GM10266 (cell line): ENCODE measurements around the gene MUC2.

Experiments used
- DNase-seq: peaks from one replicate; pipeline ENCODE4 v3.0.0; 2012; ENCODE audit errors: extremely low spot score
- TF ChIP-seq, protein P1 (sequence below): IDR thresholded peaks from 2 replicates; pipeline ENCODE4 v1.5.1; 2012; ENCODE audit warnings: mild to moderate bottlenecking, low read depth; ENCODE audit not compliant: control insufficient read depth, insufficient read depth; ENCODE audit errors: missing control alignments

The MUC2 gene

DNA sequence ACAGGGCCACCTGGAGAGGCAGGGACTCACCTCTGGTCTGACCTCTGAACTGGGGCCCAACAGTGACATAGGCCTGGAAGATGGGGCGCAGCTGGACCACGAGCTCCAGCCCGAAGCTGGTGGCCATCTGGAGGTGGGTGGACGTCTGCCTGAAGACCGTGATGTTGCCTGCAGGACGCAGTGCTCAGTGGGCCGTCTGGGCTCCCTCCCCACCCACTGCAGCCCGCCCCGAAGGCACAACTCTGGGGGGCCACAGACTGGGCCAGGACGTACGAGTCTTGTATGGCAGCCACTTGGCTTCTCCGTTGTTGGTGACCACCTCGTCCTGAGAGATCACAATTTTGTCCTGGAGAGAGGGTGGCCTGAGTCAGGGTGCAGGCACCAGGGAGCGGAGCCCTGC lies 46.1 kb upstream of the MUC2 start:
- no peak for DNase-seq
- TF ChIP-seq, protein P1, sequence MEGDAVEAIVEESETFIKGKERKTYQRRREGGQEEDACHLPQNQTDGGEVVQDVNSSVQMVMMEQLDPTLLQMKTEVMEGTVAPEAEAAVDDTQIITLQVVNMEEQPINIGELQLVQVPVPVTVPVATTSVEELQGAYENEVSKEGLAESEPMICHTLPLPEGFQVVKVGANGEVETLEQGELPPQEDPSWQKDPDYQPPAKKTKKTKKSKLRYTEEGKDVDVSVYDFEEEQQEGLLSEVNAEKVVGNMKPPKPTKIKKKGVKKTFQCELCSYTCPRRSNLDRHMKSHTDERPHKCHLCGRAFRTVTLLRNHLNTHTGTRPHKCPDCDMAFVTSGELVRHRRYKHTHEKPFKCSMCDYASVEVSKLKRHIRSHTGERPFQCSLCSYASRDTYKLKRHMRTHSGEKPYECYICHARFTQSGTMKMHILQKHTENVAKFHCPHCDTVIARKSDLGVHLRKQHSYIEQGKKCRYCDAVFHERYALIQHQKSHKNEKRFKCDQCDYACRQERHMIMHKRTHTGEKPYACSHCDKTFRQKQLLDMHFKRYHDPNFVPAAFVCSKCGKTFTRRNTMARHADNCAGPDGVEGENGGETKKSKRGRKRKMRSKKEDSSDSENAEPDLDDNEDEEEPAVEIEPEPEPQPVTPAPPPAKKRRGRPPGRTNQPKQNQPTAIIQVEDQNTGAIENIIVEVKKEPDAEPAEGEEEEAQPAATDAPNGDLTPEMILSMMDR = no peak

DNA sequence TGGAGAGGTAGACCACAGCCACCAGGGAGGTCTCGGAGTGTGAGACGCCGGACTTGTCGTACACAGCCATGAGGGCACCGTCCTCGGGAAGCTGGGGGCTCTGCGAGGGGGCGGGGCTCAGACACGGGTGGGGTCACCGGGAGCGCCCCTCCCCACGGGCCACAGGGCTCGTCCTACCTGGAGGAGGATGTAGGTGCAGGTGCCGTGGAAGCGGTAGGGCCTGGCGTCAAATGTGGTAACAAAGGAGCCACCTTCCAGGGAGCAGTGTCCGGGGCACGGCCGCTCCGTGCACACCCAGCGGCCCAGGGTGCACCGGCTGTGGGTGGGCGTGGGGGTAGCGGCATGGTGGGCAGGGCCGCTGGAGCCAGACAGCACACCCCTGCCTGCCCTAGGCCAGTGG lies 45.6 kb upstream of the MUC2 start:
- no peak for DNase-seq
- TF ChIP-seq, protein P1 = no peak

DNA sequence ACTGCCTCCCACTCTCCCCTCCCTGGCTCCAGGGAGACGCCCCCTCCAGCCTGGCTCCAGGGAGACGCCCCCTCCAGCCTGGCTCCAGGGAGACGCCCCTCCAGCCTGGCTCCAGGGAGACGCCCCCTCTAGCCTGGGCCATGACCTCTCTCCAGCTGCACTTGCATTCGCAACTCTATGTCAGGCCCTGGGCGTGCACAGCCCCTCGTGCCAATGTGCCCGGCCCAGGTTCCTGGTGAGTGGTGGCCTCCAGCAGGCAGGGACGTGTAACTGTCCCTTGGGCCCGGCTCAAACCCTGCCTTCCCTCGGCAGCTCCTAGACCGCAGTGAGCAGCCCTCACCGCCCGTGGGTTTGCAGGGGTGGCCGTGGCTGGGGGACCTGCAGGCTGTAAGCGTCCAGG lies 45.0 kb upstream of the MUC2 start:
- TF ChIP-seq, protein P1 = no peak
- DNase-seq = no peak

DNA sequence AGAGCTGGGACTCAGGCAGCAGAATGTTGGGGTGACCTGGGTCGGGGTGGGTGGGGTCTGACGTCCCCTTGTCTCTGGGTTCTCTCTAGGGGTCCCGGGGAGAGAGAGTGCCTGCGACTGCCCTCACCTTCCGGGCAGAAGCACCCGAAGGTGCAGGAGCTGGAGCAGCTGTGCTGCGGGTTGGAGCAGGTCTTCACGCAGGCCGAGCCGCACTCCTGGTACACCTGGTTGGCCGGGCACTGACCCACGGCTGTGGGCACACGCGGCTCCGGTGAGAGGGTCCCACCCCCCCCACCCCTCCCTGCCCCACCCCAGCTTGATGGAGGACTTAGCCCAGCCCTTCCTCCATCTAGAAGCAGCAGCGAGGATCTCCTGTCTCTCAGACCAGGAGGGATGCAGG lies 44.6 kb upstream of the MUC2 start:
- no peak for DNase-seq
- TF ChIP-seq, protein P1 = no peak

DNA sequence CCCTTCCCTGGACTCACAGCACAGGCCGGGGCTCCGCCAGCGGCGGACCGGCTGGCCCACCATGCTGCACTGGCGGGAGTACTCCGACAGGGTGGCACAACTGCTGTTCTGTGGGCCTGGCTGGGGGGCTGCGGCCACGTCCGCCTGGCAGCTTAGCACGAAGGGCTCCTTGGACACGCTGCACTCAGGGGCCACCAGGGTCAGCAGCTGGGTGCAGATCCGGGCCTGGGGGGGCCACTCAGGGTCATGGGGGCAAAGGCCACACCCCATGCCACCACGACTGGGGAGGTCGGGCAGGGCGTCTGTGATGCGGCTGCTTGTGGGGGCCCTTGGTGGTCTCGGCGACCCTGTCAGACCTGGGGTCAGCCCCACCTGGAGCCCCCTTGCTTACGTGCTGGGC lies 44.1 kb upstream of the MUC2 start:
- DNase-seq = no peak
- TF ChIP-seq, protein P1 = no peak

DNA sequence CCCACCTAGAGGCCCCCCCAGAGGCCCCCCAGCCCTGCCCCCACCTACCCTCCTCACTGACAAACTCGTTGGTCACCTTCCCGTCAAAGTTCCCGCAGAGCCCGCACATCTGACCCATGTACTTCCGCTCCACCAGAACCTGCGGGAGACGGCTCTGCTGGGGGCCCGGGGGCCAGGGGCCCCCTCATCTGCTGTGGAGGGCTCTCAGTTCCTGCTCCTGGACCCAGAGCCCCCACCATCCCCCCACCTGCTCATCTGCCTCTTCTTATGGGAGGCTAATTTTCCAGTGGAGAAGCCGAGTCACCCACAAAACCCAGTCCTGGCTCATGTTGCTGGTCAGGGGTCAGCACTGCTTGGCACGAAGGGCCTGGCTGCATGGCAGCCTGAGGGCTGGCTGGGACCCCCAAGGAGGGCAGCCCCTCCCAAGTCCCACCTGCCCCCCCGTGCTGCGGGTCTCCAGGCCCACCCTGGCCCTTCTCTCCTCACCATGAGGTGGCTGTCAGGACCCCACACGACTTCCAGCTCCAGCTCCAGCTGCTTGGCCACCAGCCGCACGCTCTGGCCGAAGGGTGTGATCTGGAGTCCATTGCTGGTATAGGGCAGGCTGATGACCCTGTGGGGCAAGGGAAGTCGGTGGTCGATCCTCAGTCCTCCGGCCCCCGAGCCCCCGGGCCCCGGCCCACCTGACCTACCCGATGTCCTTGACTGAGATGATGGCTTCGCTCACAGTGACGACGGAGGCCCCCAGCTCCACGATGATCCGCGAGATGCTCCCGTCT lies 43.4 kb upstream of the MUC2 start:
- no peak for DNase-seq
- TF ChIP-seq, protein P1 = no peak

DNA sequence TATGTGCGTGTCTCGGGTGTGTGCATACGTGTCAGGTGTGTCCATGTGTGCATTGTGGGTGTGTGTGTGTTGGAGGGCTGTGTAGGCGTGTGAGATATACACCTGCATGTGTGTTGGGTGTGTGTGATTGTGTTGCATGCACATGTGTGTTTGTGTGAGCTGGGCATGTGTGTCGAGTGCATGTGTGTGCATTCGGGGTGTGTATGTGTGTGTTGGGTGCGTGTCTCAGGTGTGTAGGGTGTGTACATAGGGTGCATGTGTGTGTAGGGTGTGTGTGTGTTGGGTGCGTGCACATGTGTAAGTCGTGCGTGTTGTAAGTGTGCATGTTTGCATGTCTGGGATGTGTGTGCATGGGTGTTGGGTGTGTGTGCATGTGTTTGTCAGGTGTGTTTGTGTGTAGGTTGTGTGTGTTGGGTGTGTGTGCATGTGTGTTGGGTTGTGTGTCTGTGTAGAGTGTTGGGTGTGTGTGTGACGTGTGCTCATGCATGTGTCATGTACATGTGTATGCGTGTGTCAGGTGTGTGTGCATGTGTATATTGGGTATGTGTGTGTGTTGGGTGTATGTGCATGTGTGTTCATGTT lies 42.3 kb upstream of the MUC2 start:
- no peak for DNase-seq
- TF ChIP-seq, protein P1 = no peak
